Stimulated activated CD4-positive, alpha-beta T cell treated with anti-CD3 and anti-CD28 coated beads, Interleukin-12 subunit alpha, Interleukin-12 subunit beta, amount 100 ng/mL, for 48 hours (primary cell): Measurements from ENCODE around the gene PCYT2.
"Not testable (repeated sequence)": the region's sequence is repeated elsewhere in the genome, so short reads cannot be mapped to it uniquely, and the experiment has no call there.

ENCODE experiments used
- DNase-seq, 3 donors: peaks; one replicate each; pipeline ENCODE4 v3.0.0-alpha.2; 2020; ENCODE audit warnings: low read depth in 2 of 3, low spot score in 1 of 3

PCYT2 gene

DNA sequence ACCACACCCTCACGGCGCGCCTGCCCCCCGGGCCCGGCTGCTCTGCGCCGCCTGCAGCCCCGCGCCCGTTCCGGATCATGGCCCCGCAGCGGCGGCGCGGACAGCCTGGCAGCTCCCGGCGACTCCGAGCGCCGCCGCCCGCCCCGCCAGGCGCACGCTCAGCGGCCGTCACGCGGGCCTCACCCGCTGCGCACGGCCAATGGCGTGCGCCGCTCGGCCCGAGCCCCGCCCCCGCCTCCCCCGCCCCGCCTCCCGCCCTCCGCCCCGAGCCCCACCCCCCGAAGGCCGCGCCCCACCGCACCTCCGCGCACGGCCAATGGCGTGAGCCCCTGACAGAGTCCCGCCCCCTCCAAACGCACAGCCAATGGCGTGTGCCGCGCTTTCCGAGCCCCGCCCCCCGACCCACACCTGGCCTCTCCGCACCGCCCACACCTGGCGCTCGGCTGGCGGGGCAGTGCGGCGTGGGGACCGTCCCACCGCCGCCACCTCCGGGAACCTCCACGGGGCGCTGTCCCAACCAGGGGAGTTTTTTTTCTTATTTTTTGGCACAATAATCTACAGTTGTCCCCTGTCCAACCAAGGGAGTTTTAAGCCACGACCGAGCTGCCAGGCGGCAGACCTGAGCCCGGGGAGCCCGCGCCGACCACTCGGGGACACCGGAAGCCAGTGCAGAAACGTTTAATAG lies at the start of gene PCYT2:
PCYT2 (minus strand) TSS at position 123 of the 685 bp plus-strand sequence; CDS start at position 79, 44 bp downstream.
- peak; percentile 88 to 91 (median 88) for DNase-seq

GRCh38 chr17:81960130-81960958 lies 49.1 kb upstream of the PCYT2 start:
- no peak for DNase-seq

GRCh38 chr17:81959362-81960129 lies 48.3 kb upstream of the PCYT2 start:
- DNase-seq = peak; percentile 43 to 70 (median 62)

GRCh38 chr17:81958633-81959342 lies 47.6 kb upstream of the PCYT2 start:
- no peak for DNase-seq

GRCh38 chr17:81957691-81958432 lies 46.7 kb upstream of the PCYT2 start:
- DNase-seq = no peak

DNA sequence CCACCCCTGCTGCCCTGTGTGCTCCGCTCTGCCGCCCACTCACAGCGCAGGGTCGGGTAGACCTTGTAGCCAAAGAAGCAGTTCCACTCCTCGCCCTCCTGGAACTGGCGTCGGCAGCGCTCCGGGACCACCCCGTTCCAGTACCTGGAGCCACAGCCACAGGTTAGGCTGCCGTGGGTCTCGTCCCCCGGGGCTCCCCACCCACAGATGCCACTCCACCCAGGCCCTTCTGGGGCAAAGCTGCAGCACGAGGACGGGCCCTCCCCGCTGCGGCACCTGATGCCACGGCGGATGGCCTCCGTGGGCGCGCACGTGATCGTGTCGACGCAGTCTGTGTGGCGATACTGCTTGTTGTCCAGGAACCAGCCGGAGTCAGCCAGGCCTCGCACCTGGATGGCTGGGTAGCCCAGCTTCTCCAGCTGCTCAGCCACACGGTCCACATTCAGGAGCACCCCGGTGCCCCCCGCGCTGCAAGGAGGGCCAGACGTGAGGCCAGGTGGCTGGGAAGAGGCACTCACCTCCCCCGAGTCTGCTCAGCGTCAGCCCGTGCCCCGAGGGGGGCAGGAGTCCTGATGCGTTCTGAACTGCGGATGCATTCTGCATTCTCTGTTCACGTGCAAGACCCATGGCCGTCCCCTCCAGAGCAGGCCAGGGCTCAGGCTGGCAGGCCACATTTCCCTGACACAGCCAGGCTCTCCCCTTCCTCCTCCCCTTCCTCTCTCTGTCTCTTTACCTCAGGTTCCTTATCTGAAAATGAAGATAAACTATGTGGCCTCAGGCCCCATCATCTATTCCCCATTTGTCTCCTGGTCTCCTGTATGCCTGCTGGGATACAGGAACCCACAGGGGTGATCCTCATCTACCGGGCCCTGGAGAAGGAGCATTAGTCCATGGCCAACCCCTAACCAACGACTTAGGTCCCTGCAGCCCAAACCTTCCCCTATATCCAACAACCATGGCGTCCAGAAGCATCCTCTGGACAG lies 45.7 kb upstream of the PCYT2 start:
- DNase-seq = no peak

GRCh38 chr17:81955756-81956544 lies 44.8 kb upstream of the PCYT2 start:
- DNase-seq = no peak

DNA sequence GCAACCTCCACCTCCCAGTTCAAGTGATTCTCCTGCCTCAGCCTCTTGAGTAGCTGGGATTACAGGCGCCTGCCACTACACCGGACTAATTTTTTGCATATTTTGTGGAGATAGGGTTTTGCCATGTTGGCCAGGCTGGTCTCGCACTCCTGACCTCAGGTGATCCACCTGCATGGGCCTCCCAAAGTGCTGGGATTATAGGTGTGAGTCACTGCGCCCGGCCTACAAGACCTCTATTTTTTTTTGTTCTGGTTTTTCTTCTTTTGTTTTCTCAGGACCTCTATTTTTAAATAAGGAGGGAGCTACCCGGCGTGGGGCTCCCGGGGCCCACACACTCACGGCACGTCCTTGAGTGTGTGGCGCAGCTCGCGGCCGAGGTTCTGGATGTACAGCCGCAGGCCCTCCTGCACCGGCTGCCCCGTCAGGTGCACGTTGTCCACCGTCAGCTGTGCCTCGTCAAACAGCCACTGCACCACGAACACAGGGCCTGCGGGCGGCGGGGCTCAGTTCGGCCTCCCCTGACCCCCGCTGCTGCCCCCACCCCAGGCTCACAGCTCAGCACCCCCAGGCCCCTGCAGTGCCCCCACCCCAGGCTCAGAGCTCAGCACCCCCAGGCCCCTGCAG lies 44.0 kb upstream of the PCYT2 start:
- no peak for DNase-seq

DNA sequence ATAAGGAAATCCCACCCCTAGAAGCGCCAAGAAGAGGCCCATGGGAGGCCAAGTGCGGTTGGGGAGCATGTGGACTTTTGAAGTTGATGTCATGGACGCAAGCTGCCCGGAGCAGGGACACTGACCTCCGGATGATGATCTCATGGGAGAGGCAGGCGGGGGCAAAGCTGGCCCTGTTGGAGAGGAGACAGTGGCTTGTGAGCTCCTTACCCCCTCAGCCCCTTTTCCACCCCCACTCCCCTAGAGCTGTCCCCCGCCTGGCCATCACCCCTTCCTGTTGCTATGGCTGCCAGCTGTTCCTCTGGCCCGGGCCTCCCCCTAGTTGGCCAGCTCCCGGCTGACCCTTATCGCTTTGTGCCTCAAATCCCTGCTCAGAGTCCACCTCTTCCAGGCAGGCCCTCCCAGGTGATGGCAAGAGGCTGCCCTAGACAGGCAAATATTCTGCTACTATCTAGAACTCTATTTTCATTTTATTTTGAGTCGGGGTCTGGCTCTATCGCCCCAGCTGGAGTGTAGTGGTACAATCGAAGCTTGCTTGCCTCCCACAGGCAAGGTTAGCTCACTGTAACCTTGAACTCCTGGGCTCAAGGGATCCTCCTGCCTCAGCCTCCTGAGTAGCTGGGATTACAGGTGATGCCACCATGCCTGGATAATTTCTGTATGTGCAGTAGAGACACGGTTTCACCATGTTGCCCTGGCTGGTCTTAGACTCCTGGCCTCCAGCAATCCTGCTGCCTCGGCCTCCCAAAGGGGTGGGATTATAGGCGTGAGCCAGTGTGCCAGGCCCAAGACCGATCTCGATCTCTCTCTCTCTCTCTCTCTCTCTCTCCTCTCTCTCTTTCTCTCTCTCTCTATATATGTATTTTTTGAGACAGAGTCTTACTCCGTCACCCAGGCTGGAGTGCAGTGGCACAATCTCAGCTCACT lies 43.2 kb upstream of the PCYT2 start:
- no peak for DNase-seq

- not testable (repeated sequence) for DNase-seq
Observed at GRCh38 chr17:81953443-81953842, 42.2 kb upstream of the PCYT2 start.

DNA sequence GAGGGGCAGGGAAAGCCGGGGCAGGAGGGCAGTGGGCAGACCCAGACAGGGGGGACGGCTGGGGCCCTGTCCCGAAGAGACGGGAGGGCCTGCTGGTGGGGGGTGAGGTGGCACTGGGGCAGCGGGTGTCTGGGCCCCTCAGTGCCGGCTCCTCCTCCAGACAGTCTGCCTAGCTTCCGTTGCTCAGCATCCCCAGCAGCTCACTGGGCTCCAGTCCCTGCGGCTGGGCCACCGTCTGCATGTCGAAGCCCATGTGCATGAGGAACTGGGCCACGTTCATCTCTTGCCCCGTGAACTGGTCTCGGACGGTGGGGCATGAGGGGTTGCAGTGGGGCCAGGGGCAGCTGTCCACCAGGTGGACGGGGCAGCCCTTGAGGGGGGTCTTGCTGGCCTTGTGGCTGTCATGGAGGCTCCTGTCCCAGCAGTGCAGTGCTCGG lies 41.6 kb upstream of the PCYT2 start:
- DNase-seq = no peak

- no peak for DNase-seq
Observed at GRCh38 chr17:81951785-81952684, 40.8 kb upstream of the PCYT2 start.

- DNase-seq = no peak
Observed at GRCh38 chr17:81950501-81950900, 39.3 kb upstream of the PCYT2 start.

GRCh38 chr17:81948635-81949378 lies 37.6 kb upstream of the PCYT2 start:
- no peak for DNase-seq

GRCh38 chr17:81947189-81947588 lies 36.0 kb upstream of the PCYT2 start, which contains the start of gene MYADML2:
TSS of gene MYADML2 (minus strand) at chr17:81947233. CDS start at chr17:81941741, 5,492 bp downstream.
- no peak for DNase-seq
